Middle frontal gyrus (tissue), 1 donor: ENCODE results near the gene DLST.

Source experiments
- DNase-seq: peaks from one replicate; pipeline ENCODE4 v3.0.0-alpha.2; 2015; ENCODE audit warnings: low spot score; ENCODE audit errors: extremely low spot score

DLST gene

GRCh38 chr14:74896400-74896799 lies 14.7 kb downstream of the DLST start:
- no peak for DNase-seq

GRCh38 chr14:74897642-74898041 lies 15.9 kb downstream of the DLST start:
- no peak for DNase-seq

- no peak for DNase-seq
These were observed 16.4 kb downstream of the DLST start for GRCh38 chr14:74898083-74898482.

- no peak for DNase-seq
These were observed 17.0 kb downstream of the DLST start for GRCh38 chr14:74898694-74899093.

GRCh38 chr14:74902941-74903705 lies 21.4 kb downstream of the DLST start:
- no peak for DNase-seq

- no peak for DNase-seq
These were observed 23.2 kb downstream of the DLST start for GRCh38 chr14:74904635-74905503.

GRCh38 chr14:74905595-74906142 lies 24.0 kb downstream of the DLST start:
- no peak for DNase-seq

- DNase-seq = no peak
These were observed 25.3 kb downstream of the DLST start for GRCh38 chr14:74906925-74907521.

- no peak for DNase-seq
These were observed 26.0 kb downstream of the DLST start for GRCh38 chr14:74907744-74908143.

- DNase-seq = no peak
These were observed 27.2 kb downstream of the DLST start for GRCh38 chr14:74908861-74909341.

- DNase-seq = no peak
These were observed 27.8 kb downstream of the DLST start for GRCh38 chr14:74909501-74909900.

GRCh38 chr14:74909911-74910310 lies 28.2 kb downstream of the DLST start:
- no peak for DNase-seq

- no peak for DNase-seq
These were observed 28.8 kb downstream of the DLST start for GRCh38 chr14:74910556-74910955.

GRCh38 chr14:74911221-74911620 lies 29.5 kb downstream of the DLST start:
- no peak for DNase-seq

- no peak for DNase-seq
These were observed 30.0 kb downstream of the DLST start for GRCh38 chr14:74911704-74912103.

GRCh38 chr14:74912111-74912510 lies 30.4 kb downstream of the DLST start:
- no peak for DNase-seq

- DNase-seq = no peak
These were observed 31.1 kb downstream of the DLST start for GRCh38 chr14:74912801-74913200.

GRCh38 chr14:74913393-74913910 lies 31.7 kb downstream of the DLST start:
- no peak for DNase-seq

GRCh38 chr14:74913986-74914573 lies 32.4 kb downstream of the DLST start:
- DNase-seq = no peak

GRCh38 chr14:74915426-74915825 lies 33.7 kb downstream of the DLST start:
- no peak for DNase-seq

- DNase-seq = no peak
These were observed 34.1 kb downstream of the DLST start for GRCh38 chr14:74915826-74916225.
